ENCODE data around the gene BTNL2.
"Not testable (repeated sequence)": the region's sequence is repeated elsewhere in the genome, so short reads cannot be mapped to it uniquely, and the experiment has no call there.

BTNL2 gene

DNA sequence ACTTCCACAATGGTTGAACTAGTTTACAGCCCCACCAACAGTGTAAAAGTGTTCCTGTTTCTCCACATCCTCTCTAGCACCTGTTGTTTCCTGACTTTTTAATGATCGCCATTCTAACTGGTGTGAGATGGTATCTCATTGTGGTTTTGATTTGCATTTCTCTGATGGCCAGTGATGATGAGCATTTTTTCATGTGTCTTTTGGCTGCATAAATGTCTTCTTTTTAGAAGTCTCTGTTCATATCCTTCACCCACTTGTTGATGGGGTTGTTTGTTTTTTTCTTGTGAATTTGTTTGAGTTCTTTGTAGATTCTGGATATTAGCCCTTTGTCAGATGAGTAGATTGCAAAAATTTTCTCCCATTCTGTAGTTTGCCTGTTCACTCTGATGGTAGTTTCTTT lies 47.8 kb downstream of the BTNL2 start:
- not testable (repeated sequence) for DNase-seq

DNA sequence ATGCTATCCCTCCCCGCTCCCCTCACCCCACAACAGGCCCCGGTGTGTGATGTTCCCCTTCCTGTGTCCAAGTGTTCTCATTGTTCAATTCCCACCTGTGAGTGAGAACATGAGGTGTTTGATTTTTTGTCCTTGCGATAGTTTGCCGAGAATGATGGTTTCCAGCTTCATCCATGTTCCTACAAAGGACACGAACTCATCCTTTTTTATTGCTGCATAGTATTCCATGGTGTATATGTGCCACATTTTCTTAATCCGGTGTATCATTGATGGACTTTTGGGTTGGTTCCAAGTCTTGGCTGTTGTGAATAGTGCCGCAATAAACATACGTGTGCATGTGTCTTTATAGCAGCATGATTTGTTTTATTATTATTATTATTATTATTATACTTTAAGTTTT lies 48.4 kb downstream of the BTNL2 start:
- DNase-seq = not testable (repeated sequence)

DNA sequence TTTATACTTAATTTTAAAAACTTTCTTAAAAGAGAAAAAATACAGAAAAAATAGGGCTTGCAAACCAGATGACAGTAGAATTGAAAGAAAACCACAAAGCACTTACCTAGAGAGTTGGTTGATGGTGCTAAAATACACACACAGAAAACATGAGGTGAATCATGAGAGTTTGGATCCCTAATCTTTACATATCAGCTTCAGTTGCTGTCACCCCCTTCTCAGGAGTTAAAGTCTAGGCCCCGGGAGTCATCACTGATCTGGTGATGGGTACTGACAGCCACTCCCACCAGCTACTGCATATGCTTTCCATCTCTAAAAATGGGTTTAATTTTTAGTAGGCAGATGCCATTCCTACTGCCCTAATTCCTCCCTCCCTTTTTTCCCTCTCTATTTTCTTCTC lies 52.0 kb downstream of the BTNL2 start:
- DNase-seq = no peak

DNA sequence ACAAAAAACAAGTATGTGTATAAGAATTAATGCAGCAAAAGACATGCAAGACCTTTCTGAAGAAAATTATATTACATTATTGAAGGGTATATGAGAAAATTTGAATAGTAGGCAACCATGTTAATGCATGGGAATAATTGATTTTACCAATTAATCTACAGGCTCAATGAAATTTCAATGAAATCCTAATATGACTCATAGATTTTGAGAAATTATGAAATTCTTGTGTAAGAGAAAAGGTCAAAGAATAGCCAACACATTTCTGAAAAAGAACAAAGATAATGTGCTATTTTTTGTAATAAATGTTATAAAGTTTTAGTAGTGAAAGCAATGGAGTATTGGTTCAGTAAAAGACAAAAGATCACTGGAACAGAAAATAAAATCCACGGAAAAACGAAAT lies 53.6 kb downstream of the BTNL2 start:
- no peak for DNase-seq

Measured in activated CD4-positive, alpha-beta T cell treated with anti-CD3 and anti-CD28 coated beads, Interleukin-2, amount 50 U/mL, for 16 hours (primary cell).